HG03159 (cell line): Measurements from ENCODE around the gene AGAP1.

Source experiments
- ATAC-seq: cut with Tn5 transposase; IDR thresholded peaks from one replicate; pipeline ENCODE4 v1.9.1; 2021; ENCODE audit warnings: mild to moderate bottlenecking, moderate library complexity; ENCODE audit not compliant: unreplicated experiment

The AGAP1 gene

DNA sequence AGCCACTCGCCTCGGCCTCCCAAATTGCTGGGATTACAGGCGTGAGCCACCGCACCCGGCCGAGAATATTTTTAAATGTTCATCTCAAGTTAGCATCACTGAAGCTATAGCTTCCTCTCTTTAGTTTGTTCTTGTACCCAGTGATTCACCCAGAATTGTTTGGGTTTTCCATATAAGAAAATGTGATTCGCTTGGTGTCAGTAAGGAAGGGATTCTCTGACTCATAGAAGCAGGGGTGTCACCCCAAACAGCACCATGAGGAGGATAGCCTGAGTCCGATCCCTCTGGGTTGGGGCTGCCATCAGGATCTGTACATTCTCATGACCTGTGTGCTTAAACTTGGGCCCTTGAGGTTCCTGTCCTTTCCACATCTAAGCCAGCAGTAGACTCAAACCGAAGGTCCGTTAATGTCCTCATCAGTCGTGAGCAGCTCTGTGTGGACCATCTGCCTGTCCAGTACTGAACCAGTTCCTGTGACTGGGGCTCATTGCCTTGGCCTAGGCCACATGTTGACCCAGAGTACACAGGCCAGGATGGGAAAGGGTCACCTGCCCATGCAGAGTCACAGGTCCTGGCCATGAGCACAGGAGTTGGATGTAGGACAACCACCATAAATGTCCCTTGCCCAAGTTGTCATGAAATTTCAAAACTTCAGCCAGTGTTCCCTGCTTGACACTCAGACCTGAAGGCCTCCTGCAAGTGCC lies 362.5 kb downstream of the AGAP1 start:
- ATAC-seq = no peak

DNA sequence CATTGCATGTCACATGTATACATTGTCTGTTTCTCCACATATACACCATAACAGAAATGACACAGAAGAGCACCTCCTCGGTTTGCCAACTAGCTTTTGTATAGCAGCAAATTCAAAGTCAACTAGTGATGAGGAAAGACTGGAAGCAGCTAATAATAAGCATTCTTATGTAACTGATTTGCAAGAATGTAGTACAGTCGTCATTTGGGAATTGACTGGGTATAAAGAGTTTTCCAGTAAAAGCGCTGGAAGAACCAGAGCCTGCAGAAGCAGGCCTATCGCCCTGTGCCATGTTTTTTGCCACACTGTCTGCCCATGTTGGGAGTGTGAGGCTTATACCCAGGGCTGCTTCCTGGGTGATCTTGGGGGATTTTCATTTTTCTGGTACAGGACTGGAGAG lies 363.8 kb downstream of the AGAP1 start:
- no peak for ATAC-seq

DNA sequence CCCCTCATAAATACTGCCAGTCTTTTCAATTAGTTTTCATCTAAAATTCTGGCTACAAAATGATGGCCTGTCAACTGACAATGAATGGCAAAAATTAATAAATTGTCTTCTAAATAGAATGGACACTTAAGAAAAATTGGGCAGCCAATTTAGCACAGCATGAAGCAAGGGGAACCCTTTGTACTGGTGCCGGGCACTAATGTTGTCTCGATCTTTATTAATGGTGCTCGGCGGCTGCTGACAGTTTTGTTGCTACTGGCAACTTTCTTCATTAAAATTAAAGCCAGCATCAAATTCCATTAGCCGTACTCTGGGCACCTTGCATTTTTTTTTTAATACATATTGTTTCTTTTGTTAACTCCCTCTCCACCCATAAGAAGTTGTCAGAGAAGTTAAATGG lies 365.0 kb downstream of the AGAP1 start:
- ATAC-seq = no peak

DNA sequence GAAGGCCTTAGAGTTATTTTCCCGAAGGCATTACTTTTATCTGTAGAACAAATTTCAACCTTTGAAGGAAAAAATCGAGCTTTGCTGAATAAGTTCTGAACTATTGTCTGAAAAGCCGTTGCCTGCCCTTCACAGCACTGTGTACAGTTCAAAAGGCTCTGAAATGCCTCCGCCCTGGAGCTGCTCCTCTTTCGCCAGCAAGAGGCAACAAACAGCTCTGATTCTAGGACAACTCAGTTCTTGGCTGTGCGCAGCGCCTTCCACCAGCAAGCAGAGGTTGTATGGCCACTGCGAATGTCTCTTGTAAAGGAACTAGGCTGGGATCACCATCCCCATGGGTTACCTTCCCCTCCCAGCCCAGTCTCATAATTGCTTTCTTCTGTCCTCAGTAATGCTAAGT lies 365.8 kb downstream of the AGAP1 start:
- ATAC-seq = no peak

DNA sequence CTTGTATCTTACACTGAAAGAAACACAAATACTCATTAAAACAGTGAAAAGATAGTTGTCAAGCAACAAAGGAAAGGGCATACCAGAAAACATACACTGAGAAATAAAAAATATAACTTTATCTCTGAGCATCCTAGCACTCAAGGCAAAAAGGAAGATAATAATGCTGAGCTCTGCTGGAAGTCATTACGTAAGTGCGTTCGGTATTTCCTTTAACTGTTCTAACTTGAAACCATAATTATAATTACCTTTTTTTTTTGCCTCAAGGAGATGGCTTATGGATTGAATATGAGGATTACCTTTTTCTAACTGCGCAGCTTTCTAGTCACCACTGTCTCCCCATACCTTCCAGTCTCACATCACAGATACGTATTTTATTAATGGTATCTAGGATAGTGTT lies 366.3 kb downstream of the AGAP1 start:
- ATAC-seq = no peak

DNA sequence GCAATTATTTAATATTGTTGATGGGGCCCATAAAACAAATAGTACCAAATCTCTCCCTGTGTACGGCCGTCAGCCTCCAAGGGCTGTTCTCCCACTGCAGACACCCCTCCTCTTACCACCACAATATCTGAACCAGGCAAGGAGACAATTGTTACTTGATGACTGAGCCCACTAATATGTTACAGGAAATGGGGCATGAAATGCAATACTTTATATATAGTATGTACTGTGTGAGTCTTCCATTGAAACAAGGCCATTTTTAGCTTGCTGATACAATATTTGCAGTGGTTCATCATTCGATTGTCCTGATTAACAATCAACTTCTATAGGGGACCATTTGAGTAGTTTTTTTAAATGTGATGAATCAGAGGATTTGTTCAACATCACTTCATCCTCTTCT lies 367.0 kb downstream of the AGAP1 start:
- ATAC-seq = no peak

DNA sequence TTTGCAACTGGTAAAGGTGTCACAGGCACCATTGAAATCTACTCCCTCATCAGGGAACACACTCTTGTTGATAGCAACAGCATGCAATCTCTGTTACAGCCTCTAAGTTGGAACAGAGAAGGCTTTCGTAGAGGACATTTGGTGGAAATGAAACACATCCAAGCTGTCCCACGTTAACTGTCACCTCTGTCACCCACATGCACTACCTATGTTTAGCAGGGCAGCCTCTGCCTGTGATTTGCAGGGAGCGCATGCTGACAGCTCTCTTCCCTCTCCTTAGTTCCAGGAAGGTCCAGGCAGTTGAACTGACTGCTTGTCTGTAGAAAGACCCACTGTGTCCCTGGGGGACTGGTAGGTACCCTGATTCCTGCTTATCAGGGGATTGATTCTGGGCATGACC lies 367.5 kb downstream of the AGAP1 start:
- ATAC-seq = no peak

DNA sequence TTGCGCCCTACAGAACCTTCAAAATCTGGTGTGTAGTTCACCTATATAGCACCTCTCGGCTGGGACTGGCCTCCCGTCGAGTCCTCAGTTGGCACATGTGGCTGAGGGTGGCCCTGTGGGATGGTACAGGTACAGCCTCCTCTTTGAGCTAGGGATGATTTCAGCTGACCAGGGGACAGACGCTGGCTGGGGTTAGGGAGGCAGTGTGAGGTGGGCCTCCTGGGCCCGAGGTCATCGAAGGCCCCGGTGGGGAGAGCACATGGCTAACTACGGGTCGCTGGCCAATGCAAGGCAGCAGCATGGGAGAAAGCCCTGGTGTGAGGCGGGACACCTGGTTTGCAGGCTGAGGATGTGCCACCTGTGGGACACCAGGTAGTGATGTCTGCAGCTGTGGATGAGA lies 369.6 kb downstream of the AGAP1 start:
- no peak for ATAC-seq

DNA sequence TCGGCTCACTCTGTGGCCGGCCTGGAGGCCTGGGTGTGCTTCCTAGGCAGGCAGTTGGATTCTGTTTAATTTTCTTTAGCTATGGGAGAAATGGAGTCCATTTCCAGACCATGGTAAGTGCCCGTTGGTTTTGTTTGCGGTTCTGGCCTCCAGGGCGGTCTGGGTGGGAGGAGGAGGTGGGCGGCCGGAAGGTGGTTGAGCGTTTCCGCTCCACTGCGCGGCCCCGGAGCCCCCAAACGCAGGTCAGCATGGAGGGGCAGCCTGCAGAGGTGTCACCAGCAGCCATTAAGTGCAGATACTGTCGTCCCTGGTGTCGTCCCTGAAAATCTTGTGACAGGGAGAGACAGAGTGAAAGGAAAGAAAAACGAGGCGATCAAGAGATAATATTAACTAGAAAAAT lies 370.5 kb downstream of the AGAP1 start:
- no peak for ATAC-seq

DNA sequence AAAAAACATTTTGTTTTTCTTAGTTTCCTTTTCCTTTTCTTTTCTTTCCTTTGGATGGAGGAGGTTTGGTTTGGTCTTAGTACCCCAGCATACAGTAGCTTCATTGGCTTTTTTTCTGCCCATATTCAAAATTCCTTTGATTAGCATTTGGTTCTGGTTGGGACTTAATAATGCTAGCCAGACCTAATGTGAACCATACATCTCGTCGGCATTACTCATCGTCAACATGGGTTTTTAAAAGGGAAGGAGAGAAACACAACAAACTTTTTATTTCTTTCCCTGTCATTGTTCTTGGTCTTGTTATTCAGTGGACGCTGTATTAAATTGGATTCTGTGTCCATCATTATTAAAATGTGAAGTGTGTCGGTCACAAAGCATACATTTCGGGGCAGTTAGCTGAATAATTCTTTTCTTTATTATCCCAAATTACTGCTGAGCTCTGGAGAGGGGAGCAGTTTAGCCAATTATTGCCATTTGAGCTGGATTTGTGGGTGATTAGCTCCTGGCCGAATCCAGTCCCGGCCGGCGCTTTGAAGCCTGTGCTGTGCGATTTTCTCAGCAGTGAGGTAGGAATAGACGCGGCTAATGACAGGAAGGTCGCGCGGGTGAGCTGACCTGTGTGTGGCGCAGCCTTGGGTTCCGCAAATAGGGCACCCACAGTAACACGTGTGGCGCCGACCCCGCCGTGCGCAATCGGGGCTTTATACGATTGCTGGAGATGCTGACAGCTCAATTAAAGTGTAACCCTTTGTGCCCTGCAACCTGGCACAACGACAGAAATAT lies 371.1 kb downstream of the AGAP1 start:
- ATAC-seq = no peak

DNA sequence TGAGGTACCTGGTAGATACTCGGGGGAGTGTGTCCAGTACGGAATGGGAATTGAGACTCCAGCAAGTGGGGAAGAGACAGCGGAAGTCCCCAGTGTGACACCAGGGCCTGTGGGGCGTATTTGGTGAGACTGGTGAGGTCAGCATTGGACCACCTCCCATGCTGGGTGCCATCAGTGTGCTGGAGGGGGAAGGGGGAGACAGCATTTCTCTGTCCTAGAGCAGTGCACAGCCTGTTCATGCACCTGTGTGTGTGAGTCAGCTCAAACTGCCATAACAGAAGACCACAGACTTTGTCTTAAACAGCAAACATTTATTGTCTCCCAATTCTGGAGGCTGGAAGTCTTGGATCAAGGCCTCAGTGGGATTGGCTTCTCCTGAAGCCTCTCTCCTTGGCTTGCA lies 372.5 kb downstream of the AGAP1 start:
- no peak for ATAC-seq

DNA sequence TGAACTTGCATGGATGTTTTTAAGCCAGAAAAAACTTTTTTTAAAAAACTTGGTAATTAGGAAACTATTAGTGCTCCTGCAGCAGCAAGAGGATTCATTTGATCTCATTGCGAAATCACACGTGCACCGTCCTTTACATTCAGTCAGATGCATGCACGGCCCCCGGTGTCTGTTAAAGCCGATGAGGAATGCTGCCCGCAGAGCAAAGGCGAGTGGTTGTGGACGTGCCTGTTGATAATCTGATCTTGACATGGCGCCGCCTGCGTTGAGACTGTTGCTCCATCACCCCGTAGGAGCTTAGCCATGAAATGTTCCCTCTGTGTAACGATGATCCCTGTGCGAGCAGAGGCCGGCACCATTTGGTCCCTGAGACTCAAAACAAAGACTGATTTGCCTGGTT lies 374.4 kb downstream of the AGAP1 start:
- ATAC-seq = no peak

DNA sequence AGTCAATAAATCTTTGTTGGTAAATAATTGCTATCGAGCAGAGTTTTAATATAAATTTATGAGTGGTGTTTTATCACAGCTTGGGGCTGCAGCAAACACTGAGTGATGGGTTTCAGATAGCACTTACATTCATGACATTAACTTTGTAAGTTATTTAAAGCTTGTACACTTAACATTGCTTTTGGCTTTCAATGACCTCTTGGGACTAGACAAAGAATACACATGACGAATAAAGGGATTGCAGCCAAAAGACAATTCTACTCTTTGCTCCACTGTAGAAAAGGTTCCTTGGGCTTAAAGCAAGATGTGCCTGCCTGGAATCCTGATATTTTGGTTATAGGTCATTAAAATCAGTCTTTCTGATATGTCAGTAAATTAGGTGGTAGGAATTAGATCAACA lies 374.8 kb downstream of the AGAP1 start:
- no peak for ATAC-seq

DNA sequence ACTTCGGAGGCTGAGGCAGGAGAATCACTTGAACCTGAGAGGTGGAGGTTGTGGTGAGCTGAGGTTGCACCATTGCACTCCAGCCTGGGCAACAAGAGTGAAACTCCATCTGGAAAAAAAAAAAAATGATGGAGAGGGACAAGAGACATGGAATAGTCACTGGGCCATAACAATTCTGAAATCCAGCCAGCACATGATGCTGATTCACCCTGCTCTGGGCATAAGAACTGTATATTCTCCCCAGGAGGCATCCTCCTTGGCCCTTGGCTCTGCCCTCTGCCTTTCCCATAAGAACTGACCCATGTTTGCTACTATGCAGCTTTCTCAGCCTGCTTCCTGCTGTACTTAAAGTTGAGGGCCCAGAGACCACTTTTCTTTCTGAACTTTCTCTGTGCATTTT lies 376.7 kb downstream of the AGAP1 start:
- ATAC-seq = no peak

DNA sequence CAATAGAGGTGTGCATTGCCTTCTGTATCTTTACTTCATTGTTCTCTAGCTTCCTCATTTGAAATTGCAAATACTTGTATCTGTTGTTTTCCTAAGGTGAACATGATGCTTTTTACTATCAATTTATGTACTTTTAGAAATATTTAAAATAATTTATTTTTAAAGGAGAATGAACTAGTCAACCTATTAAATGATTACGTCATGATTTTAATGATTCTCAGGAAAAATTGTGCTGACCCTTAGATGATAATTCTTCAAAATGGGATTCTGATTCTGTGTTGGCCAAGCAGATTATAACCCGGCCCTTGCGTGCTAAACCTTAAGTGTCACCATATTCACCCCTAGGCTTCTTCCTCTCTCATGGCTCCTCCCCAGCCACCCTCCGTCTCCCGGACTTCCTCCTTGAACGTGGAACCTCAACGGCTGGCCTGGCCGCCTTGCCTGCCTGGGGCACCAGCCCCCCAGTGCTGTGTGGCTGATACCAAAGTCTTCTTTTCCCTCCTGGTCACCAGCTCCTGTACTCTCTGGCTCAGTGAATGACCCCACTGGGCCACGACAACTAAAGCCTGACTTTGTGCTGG lies 382.3 kb downstream of the AGAP1 start:
- no peak for ATAC-seq

DNA sequence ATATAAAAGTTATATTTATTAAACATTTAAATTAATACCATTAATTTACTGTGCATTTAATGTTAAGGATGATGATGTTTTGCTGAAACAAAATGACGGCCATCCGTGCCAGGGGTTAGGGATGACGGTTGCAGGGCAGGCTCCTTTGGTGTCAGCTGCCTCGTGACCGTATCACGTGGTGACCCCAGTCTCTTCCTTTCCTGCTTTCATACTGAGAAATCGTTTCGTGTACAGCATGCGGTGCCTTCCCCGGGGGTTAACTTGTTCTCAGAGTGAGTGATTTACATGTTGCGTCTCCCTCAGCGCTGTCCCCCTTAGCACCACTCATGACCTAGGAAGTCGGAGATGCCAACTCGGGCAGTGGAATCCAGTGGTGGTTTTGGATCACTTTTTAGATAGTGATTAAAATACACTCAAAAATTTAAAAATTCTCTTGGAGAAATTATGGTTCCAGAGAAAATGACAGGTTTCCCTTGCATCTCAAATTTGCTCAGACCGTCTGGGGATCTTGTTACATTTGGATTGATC lies 383.5 kb downstream of the AGAP1 start:
- no peak for ATAC-seq

DNA sequence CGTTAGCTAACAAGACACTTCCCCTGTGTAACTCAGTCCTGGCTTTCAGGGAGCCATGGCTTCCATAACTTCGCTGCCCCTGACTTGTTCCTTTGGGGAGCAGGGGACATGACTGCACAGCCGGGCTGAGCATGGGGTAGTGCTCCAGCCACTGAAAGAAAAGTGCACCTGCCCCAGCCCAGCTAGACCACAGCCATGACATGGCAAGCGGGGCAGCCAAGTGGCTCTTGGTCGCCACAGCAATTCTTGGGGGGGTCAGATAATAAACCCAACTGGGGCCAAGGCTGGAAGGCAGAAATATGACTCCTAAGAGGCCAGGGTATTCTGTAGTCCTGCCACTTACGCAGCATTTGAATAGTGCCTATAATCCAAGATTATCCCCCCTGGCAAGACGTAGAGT lies 385.3 kb downstream of the AGAP1 start:
- no peak for ATAC-seq

DNA sequence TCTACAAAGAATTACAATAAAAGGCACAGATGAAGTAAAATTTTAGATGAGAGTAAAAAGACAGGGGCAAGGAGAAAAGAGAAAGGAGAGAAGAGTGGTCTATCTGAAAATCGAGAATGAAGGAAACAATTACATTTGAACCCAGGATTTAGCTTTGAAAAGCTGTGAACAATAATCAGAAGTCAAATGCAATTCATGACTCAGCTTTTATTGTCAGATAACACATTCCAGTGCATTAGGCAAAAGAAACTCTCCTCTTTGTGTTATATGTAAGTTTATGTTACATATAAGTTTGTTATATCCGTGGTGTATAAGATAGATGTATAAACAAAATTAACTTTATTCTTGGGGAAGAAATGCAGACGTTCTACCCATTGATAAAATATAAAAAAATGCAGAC lies 389.8 kb downstream of the AGAP1 start:
- no peak for ATAC-seq

DNA sequence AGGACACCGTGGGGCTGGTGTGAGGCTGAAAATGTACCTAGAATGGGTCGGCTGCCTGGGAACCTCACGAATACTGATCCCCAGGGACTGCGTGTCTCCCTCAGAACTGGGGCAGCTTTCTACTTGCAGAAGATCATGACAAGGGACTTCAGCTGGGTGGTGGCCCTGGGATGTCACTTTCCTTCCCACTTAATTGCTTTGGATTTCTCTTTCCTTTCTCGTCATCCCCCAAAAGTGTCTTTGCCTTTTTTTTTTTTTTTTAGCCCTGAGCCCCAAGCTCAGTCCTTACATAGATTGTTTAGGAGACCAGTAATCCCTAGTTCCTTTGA lies 395.4 kb downstream of the AGAP1 start:
- ATAC-seq = no peak

DNA sequence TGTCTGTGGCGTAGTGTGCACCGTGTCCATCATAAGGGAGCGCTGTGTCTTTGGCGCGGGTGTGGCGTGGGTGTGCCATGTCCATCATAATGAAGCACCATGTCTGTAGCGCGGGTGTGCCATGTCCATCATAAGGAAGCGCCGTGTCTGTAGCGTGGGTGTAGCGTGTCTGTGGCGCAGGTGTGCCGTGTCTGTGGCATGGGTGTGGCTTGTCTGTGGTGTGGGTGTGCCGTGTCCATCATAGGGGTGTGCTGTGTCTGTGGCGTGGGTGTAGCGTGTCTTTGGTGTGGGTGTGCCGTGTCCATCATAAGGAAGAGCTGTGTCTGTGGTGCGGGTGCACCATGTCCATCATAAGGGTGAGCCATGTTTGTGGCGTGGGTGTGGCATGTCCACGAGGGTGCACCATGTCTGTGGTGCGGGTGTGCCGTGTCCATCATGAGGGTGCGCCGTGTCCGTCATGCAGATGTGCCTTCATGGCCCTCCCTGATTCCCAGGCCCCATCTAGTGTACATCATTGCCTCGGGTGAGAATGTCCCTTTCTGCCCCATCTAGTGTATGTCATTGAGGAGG lies 399.4 kb downstream of the AGAP1 start:
- ATAC-seq = no peak

DNA sequence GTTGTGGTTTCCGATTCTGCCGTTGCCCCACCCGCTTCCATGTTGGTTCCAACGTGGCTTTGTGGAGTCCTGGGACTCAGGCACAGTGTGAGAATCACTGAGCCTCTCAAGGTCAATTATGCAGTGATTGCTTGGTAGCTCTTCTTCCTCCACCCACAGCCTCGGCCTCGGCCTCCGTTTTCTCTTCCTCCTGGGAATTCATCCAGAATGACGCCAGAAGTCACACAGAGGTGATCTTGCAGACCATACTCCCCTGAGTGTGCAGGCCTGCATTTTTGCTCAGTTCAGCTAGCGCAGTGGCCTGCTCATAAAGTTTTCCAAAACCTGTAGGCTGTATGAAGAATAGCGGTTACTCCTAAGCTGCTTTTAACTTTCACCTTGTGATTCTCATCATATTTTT lies 401.0 kb downstream of the AGAP1 start:
- no peak for ATAC-seq

DNA sequence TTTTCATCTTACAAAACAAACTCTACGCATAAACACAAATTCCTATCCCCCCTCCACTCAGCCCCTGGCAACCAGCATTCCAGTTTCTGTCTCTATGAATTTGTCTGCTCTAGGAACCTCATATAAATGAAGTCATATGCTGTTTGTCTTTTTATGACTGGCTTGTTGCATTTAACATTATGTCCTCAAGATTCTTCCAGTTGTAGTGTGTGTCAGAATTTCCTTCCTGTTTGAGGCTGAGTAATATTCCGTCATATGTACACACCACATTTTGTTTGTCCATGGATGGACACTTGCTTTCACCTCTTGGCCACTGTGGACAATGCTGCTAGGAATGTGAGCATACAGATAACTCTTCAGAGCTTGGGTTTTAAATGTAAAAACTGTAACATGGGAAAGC lies 402.2 kb downstream of the AGAP1 start:
- ATAC-seq = no peak
